ENCODE data around the gene SMPD1.

The SMPD1 gene

DNA sequence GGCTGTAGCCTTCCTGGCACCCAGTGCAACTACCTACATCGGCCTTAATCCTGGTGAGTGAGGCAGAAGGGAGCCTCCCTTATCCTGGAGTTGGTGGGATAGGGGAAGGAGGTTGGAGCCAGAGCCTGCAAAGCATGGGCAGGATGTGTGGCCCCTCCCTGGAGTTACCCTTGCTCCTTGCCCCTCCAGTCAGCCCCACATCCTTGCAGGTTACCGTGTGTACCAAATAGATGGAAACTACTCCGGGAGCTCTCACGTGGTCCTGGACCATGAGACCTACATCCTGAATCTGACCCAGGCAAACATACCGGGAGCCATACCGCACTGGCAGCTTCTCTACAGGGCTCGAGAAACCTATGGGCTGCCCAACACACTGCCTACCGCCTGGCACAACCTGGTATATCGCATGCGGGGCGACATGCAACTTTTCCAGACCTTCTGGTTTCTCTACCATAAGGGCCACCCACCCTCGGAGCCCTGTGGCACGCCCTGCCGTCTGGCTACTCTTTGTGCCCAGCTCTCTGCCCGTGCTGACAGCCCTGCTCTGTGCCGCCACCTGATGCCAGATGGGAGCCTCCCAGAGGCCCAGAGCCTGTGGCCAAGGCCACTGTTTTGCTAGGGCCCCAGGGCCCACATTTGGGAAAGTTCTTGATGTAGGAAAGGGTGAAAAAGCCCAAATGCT is 3.9 kb downstream of the SMPD1 start:
- Histone ChIP-seq H3K27me3 (replicated peaks; ENCODE audit: insufficient read depth, low read length) (no peaks in the 10 kb centered on the region), H3K27ac (ENCODE audit: low read length) (no peak overlapping the region), H3K4me2 (ENCODE audit: low read depth, low read length) (no peak overlapping the region), H2AFZ (ENCODE audit: low read length) (no peak overlapping the region), H3K36me3 (replicated peaks; ENCODE audit: insufficient read depth, low read length) (no peaks in the 10 kb centered on the region), H3K9me3 (replicated peaks; ENCODE audit: insufficient read depth, low read length) (no peaks in the 10 kb centered on the region), H3F3A (ENCODE audit: insufficient read depth, low read length) (no peaks in the 10 kb centered on the region), H3K4me1 (ENCODE audit: low read length) (no peaks in the 10 kb centered on the region), H3K79me2 (ENCODE audit: low read length) (peaks cover 8% of the 10 kb centered on the region), H3K9me2 (replicated peaks; ENCODE audit: insufficient read depth, low read length) (no peaks in the 10 kb centered on the region), H3K4me3 (ENCODE audit: low read length) (no peak overlapping the region), H4K20me1 (ENCODE audit: insufficient read depth, low read length) (no peaks in the 10 kb centered on the region), H3K9ac (ENCODE audit: low read length) (no peak overlapping the region)
- TF ChIP-seq EZH2 (optimal IDR thresholded peaks at IDR 0.05; ENCODE audit: low read depth, low read length) (no peak), EZH2phosphoT487 (IDR thresholded peaks at IDR 0.05; ENCODE audit: low read length) (no peak)
- DNase-seq = no peak

DNA sequence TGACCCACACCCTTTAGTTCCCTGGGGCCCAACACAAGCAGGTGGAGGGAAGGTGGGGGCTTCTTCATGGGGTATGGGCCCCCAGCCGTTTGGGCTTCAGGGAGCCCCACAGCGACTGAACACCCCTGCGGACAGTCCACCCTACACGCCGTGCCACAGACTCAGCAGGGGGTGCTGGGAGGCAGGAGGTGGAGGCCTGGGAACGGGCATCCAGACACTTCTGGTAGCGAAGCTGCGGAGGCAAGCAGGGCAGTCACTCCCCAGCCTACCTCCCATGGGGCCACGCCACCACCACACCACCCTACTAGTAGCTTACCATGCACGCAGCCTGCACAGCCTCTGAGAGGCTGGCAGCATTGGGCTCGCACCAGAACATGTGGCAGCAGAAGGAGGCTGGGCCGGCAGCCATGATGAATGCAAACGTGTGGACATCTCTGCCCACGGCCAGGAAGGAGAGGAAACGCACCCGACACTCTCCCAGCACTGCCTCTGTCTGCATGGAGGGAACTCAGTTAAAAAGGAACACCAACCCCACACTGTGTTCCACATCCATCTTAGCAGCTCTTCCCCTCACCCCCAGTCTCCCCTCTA is 5.3 kb downstream of the SMPD1 start:
- H2AFZ ChIP-seq (ENCODE audit: low read length) = no peak overlapping the region
- H3K9me2 ChIP-seq (replicated peaks; ENCODE audit: insufficient read depth, low read length) = no peaks in the 10 kb centered on the region
- H3K36me3 ChIP-seq (replicated peaks; ENCODE audit: insufficient read depth, low read length) = no peaks in the 10 kb centered on the region
- no peaks in the 10 kb centered on the region for H4K20me1 ChIP-seq (ENCODE audit: insufficient read depth, low read length)
- H3K27ac ChIP-seq (ENCODE audit: low read length) = no peak overlapping the region
- no peak for TF ChIP-seq EZH2 (optimal IDR thresholded peaks at IDR 0.05; ENCODE audit: low read depth, low read length)
- TF ChIP-seq EZH2phosphoT487 (IDR thresholded peaks at IDR 0.05; ENCODE audit: low read length) = no peak
- TF ChIP-seq, protein P1, sequence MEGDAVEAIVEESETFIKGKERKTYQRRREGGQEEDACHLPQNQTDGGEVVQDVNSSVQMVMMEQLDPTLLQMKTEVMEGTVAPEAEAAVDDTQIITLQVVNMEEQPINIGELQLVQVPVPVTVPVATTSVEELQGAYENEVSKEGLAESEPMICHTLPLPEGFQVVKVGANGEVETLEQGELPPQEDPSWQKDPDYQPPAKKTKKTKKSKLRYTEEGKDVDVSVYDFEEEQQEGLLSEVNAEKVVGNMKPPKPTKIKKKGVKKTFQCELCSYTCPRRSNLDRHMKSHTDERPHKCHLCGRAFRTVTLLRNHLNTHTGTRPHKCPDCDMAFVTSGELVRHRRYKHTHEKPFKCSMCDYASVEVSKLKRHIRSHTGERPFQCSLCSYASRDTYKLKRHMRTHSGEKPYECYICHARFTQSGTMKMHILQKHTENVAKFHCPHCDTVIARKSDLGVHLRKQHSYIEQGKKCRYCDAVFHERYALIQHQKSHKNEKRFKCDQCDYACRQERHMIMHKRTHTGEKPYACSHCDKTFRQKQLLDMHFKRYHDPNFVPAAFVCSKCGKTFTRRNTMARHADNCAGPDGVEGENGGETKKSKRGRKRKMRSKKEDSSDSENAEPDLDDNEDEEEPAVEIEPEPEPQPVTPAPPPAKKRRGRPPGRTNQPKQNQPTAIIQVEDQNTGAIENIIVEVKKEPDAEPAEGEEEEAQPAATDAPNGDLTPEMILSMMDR (IDR thresholded peaks at IDR 0.05; ENCODE audit: low read length) = no peak
- no peak overlapping the region for H3K9ac ChIP-seq (ENCODE audit: low read length)
- no peaks in the 10 kb centered on the region for H3K27me3 ChIP-seq (replicated peaks; ENCODE audit: insufficient read depth, low read length)
- H3K4me3 ChIP-seq (ENCODE audit: low read length) = no peak overlapping the region
- no peak overlapping the region for H3K4me2 ChIP-seq (ENCODE audit: low read depth, low read length)
- H3F3A ChIP-seq (ENCODE audit: insufficient read depth, low read length) = no peaks in the 10 kb centered on the region
- peaks cover 8% of the 10 kb centered on the region for H3K79me2 ChIP-seq (ENCODE audit: low read length)
- DNase-seq = no peak
- H3K4me1 ChIP-seq (ENCODE audit: low read length) = no peaks in the 10 kb centered on the region
- H3K9me3 ChIP-seq (replicated peaks; ENCODE audit: insufficient read depth, low read length) = no peaks in the 10 kb centered on the region

DNA sequence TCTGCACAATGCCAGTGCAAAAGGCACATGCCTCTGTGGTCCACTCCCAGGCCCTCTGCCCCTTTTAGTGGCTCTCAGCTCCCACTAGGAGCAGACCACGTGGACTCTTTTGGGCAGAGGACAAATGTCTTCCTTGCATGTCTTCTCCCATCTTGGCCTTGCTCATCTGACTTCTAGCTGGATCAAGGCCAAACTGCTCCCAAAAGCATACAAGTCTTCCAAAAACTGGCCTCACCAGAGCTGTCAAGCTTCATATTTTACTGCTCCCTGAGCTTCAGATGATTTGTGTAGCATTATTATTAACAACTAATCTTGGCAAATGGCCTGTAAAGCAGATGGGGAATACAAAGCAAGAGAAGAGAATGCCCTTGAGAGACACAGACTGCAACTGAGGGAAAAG is 6.9 kb downstream of the SMPD1 start:
- Histone ChIP-seq H2AFZ (ENCODE audit: low read length) (no peak overlapping the region), H3K4me2 (ENCODE audit: low read depth, low read length) (no peak overlapping the region), H3K9me3 (replicated peaks; ENCODE audit: insufficient read depth, low read length) (no peaks in the 10 kb centered on the region), H3F3A (ENCODE audit: insufficient read depth, low read length) (no peaks in the 10 kb centered on the region), H3K36me3 (replicated peaks; ENCODE audit: insufficient read depth, low read length) (no peaks in the 10 kb centered on the region), H3K27me3 (replicated peaks; ENCODE audit: insufficient read depth, low read length) (no peaks in the 10 kb centered on the region), H4K20me1 (ENCODE audit: insufficient read depth, low read length) (no peaks in the 10 kb centered on the region), H3K79me2 (ENCODE audit: low read length) (no peaks in the 10 kb centered on the region), H3K4me3 (ENCODE audit: low read length) (no peak overlapping the region), H3K4me1 (ENCODE audit: low read length) (0 out of 2 replicates have a peak, but pooled peaks cover under 1% of the 10 kb centered on the region), H3K27ac (ENCODE audit: low read length) (no peak overlapping the region), H3K9me2 (replicated peaks; ENCODE audit: insufficient read depth, low read length) (no peaks in the 10 kb centered on the region), H3K9ac (ENCODE audit: low read length) (no peak overlapping the region)
- no peak for TF ChIP-seq EZH2phosphoT487 (IDR thresholded peaks at IDR 0.05; ENCODE audit: low read length)
- TF ChIP-seq EZH2 (optimal IDR thresholded peaks at IDR 0.05; ENCODE audit: low read depth, low read length) = no peak
- no peak for DNase-seq

DNA sequence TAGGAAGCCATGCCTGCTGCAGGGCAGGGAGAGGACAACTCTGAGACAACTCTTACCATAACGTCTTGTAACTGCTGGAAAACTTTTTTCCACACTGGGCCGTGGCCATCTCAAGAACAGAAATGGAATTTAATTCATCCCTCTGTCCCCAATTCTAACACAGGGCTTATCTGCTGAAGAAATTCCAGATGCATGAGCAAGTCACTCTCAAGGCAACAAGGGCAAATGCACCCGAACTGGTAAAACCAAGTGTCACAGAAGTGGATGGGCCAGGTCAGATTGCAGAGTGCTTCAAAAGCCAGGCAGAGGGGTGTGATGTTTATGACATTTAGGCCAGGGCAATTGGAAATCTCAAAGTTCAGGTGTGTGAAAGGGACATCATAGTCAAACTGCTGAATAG is 7.4 kb downstream of the SMPD1 start:
- no peaks in the 10 kb centered on the region for H4K20me1 ChIP-seq (ENCODE audit: insufficient read depth, low read length)
- DNase-seq = no peak
- no peaks in the 10 kb centered on the region for H3K9me3 ChIP-seq (replicated peaks; ENCODE audit: insufficient read depth, low read length)
- H3K9ac ChIP-seq (ENCODE audit: low read length) = no peak overlapping the region
- no peaks in the 10 kb centered on the region for H3K36me3 ChIP-seq (replicated peaks; ENCODE audit: insufficient read depth, low read length)
- no peaks in the 10 kb centered on the region for H3K27me3 ChIP-seq (replicated peaks; ENCODE audit: insufficient read depth, low read length)
- H3K4me1 ChIP-seq (ENCODE audit: low read length) = peaks cover 5% of the 10 kb centered on the region
- H3K27ac ChIP-seq (ENCODE audit: low read length) = no peak overlapping the region
- TF ChIP-seq, protein P1 (IDR thresholded peaks at IDR 0.05; ENCODE audit: low read length) = no peak
- TF ChIP-seq EZH2 (optimal IDR thresholded peaks at IDR 0.05; ENCODE audit: low read depth, low read length) (no peak), EZH2phosphoT487 (IDR thresholded peaks at IDR 0.05; ENCODE audit: low read length) (no peak)
- H2AFZ ChIP-seq (ENCODE audit: low read length) = no peak overlapping the region
- H3K4me2 ChIP-seq (ENCODE audit: low read depth, low read length) = no peak overlapping the region
- no peaks in the 10 kb centered on the region for H3K79me2 ChIP-seq (ENCODE audit: low read length)
- H3F3A ChIP-seq (ENCODE audit: insufficient read depth, low read length) = no peaks in the 10 kb centered on the region
- no peak overlapping the region for H3K4me3 ChIP-seq (ENCODE audit: low read length)
- no peaks in the 10 kb centered on the region for H3K9me2 ChIP-seq (replicated peaks; ENCODE audit: insufficient read depth, low read length)
